ACC112 (cell line): ENCODE measurements around the gene BEGAIN.

ENCODE experiments used
- H2AFZ ChIP-seq: fragments of 200-600 bp; sonication (generic); one replicate; pipeline ENCODE4 v1.6.0; 2017; ENCODE audit warnings: antibody characterized with exemption, low read length; ENCODE audit not compliant: unreplicated experiment
- H3K27ac ChIP-seq: fragments of 200-600 bp; sonication (generic); 2 replicates; pipeline ENCODE4 v1.5.1; 2014; ENCODE audit warnings: low read depth, mild to moderate bottlenecking, antibody characterized with exemption, low read length, moderate library complexity
- H3K27me3 ChIP-seq: fragments of 200-600 bp; sonication (generic); 2 replicates; pipeline ENCODE4 v1.6.1; 2014; ENCODE audit warnings: mild to moderate bottlenecking, antibody characterized with exemption, low read length, moderate library complexity, mixed read lengths; ENCODE audit not compliant: insufficient read depth
- H3K36me3 ChIP-seq: fragments of 200-600 bp; sonication (generic); 2 replicates; pipeline ENCODE4 v1.6.1; 2016; ENCODE audit warnings: mild to moderate bottlenecking, antibody characterized with exemption, low read length, moderate library complexity, mixed read lengths; ENCODE audit not compliant: insufficient read depth
- H3K4me1 ChIP-seq: fragments of 200-600 bp; sonication (generic); one replicate; pipeline ENCODE4 v1.6.1; 2016; ENCODE audit warnings: low read length, mixed read lengths; ENCODE audit not compliant: insufficient read depth, unreplicated experiment, control insufficient read depth
- H3K4me3 ChIP-seq: fragments of 200-600 bp; sonication (generic); 2 replicates; pipeline ENCODE4 v1.5.1; 2014; ENCODE audit warnings: mild to moderate bottlenecking, low read depth, low read length
- H3K79me2 ChIP-seq: fragments of 200-600 bp; sonication (generic); one replicate; pipeline ENCODE4 v1.6.0; 2016; ENCODE audit warnings: low read length; ENCODE audit not compliant: control insufficient read depth, unreplicated experiment, insufficient read depth

Gene BEGAIN

GRCh38 chr14:100622708-100623485 is 35.7 kb upstream of the BEGAIN start:
- Histone ChIP-seq H3K27ac (no peak overlapping the region), H2AFZ (no peak overlapping the region), H3K36me3 (no peaks in the 10 kb centered on the region), H3K27me3 (peaks cover 95% of the 10 kb centered on the region), H3K79me2 (no peaks in the 10 kb centered on the region), H3K4me1 (peaks cover 6% of the 10 kb centered on the region), H3K4me3 (no peak overlapping the region)

GRCh38 chr14:100622224-100622623 is 35.0 kb upstream of the BEGAIN start:
- no peaks in the 10 kb centered on the region for H3K36me3 ChIP-seq
- no peak overlapping the region for H3K4me3 ChIP-seq
- H3K27ac ChIP-seq: no peak overlapping the region
- peaks cover 96% of the 10 kb centered on the region for H3K27me3 ChIP-seq
- H3K4me1 ChIP-seq: peaks cover 10% of the 10 kb centered on the region
- H2AFZ ChIP-seq: no peak overlapping the region
- H3K79me2 ChIP-seq: no peaks in the 10 kb centered on the region

- H3K79me2 ChIP-seq: no peaks in the 10 kb centered on the region
- H3K4me3 ChIP-seq: no peak overlapping the region
- H3K27ac ChIP-seq: no peak overlapping the region
- peaks cover 10% of the 10 kb centered on the region for H3K4me1 ChIP-seq
- H2AFZ ChIP-seq: no peak overlapping the region
- H3K27me3 ChIP-seq: peaks cover 95% of the 10 kb centered on the region
- no peaks in the 10 kb centered on the region for H3K36me3 ChIP-seq
Measured at GRCh38 chr14:100621806-100622205, 34.6 kb upstream of the BEGAIN start.

GRCh38 chr14:100620255-100621100 is 33.3 kb upstream of the BEGAIN start:
- no peak overlapping the region for H3K27ac ChIP-seq
- no peaks in the 10 kb centered on the region for H3K79me2 ChIP-seq
- peaks cover 86% of the 10 kb centered on the region for H3K27me3 ChIP-seq
- H2AFZ ChIP-seq: no peak overlapping the region
- H3K4me1 ChIP-seq: peaks cover 10% of the 10 kb centered on the region
- no peak overlapping the region for H3K4me3 ChIP-seq
- H3K36me3 ChIP-seq: no peaks in the 10 kb centered on the region

- Histone ChIP-seq H3K79me2 (no peaks in the 10 kb centered on the region), H2AFZ (no peak overlapping the region), H3K4me1 (peaks cover 10% of the 10 kb centered on the region), H3K27me3 (peaks cover 80% of the 10 kb centered on the region), H3K27ac (no peak overlapping the region), H3K36me3 (no peaks in the 10 kb centered on the region), H3K4me3 (no peak overlapping the region)
Measured at GRCh38 chr14:100619396-100620254, 32.4 kb upstream of the BEGAIN start.

- Histone ChIP-seq H3K4me3 (no peak overlapping the region), H3K79me2 (no peaks in the 10 kb centered on the region), H2AFZ (peak overlapping the region; percentile 59), H3K4me1 (peaks cover 10% of the 10 kb centered on the region), H3K36me3 (no peaks in the 10 kb centered on the region), H3K27ac (no peak overlapping the region), H3K27me3 (peaks cover 73% of the 10 kb centered on the region)
Measured at GRCh38 chr14:100618763-100619320, 31.6 kb upstream of the BEGAIN start.

- no peak overlapping the region for H3K27ac ChIP-seq
- no peak overlapping the region for H3K4me3 ChIP-seq
- H3K36me3 ChIP-seq: no peaks in the 10 kb centered on the region
- peak overlapping the region; percentile 59 for H2AFZ ChIP-seq
- H3K27me3 ChIP-seq: peaks cover 68% of the 10 kb centered on the region
- peaks cover 10% of the 10 kb centered on the region for H3K4me1 ChIP-seq
- H3K79me2 ChIP-seq: no peaks in the 10 kb centered on the region
Measured at GRCh38 chr14:100618318-100618693, 31.1 kb upstream of the BEGAIN start.

- Histone ChIP-seq H3K79me2 (no peaks in the 10 kb centered on the region), H3K36me3 (no peaks in the 10 kb centered on the region), H3K27ac (no peak overlapping the region), H3K27me3 (peaks cover 61% of the 10 kb centered on the region), H3K4me3 (no peak overlapping the region), H2AFZ (peak overlapping the region; percentile 59), H3K4me1 (peaks cover 10% of the 10 kb centered on the region)
Measured at GRCh38 chr14:100617410-100618317, 30.4 kb upstream of the BEGAIN start.

GRCh38 chr14:100616854-100617409 is 29.7 kb upstream of the BEGAIN start:
- Histone ChIP-seq H3K79me2 (no peaks in the 10 kb centered on the region), H3K27ac (no peak overlapping the region), H3K27me3 (peaks cover 54% of the 10 kb centered on the region), H3K4me1 (peaks cover 10% of the 10 kb centered on the region), H2AFZ (no peak overlapping the region), H3K4me3 (no peak overlapping the region), H3K36me3 (no peaks in the 10 kb centered on the region)
